SK-N-MC (cell line): ENCODE results near the gene ELMO1.

Source experiments
- EZH2 ChIP-seq: fragments of 200-600 bp; sonication (generic); IDR thresholded peaks from one replicate; pipeline ENCODE4 v1.6.1; 2017; ENCODE audit warnings: antibody characterized with exemption
- FOXP2 ChIP-seq: optimal IDR thresholded peaks from 2 replicates; pipeline ENCODE3; 2011; ENCODE audit warnings: mild to moderate bottlenecking, moderate library complexity; ENCODE audit not compliant: insufficient read depth; ENCODE audit errors: extremely low read length, control extremely low read depth
- POLR2AphosphoS5 ChIP-seq: IDR thresholded peaks from 2 replicates; pipeline ENCODE4 v1.6.1; 2012; ENCODE audit warnings: mild to moderate bottlenecking, low read depth, low read length, borderline replicate concordance

- TF ChIP-seq EZH2 (no peak), POLR2AphosphoS5 (no peak), FOXP2 (no peak)
These were observed 374.3 kb downstream of the ELMO1 start for GRCh38 chr7:37074370-37074769.
